Adrenal gland (tissue), 5 donors: ENCODE results near the gene CLEC2A.

Source experiments
- CTCF ChIP-seq, 6 experiments: fragments of 450-650 bp in 4 of 6; fragments of 200-600 bp in 2 of 6; sonication (generic) in 1 of 6; IDR thresholded peaks; 1 replicate in 5 of 6; 2 replicates in 1 of 6; pipeline versions ENCODE4 v1.5.1 to v1.8.0; 2016 to 2021; ENCODE audit warnings: antibody characterized with exemption in 6 of 6, mild to moderate bottlenecking in 2 of 6, moderate library complexity in 1 of 6
- POLR2A ChIP-seq, 2 donors: fragments of 450-650 bp; IDR thresholded peaks; one replicate each; pipeline ENCODE4 v1.6.1; 2017; ENCODE audit warnings: antibody characterized with exemption in 2 of 2, mild to moderate bottlenecking in 2 of 2, moderate library complexity in 1 of 2
- donor health status: DM: no; HTN: no; CAD: no.

- TF ChIP-seq CTCF (IDR thresholded peaks at IDR 0.05) (no peak), POLR2A (IDR thresholded peaks at IDR 0.05) (no peak)
Measured at GRCh38 chr12:9881988-9882387, 50.2 kb downstream of the CLEC2A start.
